Hepatic stellate cell (primary cell): ENCODE data around the gene RPUSD4.
"Not testable (repeated sequence)": the region's sequence is repeated elsewhere in the genome, so short reads cannot be mapped to it uniquely, and the experiment has no call there.

Source experiments
- DNase-seq: peaks from one replicate; pipeline ENCODE4 v3.0.0; 2011; ENCODE audit warnings: low spot score

Gene RPUSD4, protein sequence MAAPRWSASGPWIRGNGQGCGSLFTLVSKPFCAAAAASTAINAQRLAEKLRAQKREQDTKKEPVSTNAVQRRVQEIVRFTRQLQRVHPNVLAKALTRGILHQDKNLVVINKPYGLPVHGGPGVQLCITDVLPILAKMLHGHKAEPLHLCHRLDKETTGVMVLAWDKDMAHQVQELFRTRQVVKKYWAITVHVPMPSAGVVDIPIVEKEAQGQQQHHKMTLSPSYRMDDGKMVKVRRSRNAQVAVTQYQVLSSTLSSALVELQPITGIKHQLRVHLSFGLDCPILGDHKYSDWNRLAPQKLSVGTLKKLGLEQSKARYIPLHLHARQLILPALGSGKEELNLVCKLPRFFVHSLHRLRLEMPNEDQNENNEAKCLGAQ

DNA sequence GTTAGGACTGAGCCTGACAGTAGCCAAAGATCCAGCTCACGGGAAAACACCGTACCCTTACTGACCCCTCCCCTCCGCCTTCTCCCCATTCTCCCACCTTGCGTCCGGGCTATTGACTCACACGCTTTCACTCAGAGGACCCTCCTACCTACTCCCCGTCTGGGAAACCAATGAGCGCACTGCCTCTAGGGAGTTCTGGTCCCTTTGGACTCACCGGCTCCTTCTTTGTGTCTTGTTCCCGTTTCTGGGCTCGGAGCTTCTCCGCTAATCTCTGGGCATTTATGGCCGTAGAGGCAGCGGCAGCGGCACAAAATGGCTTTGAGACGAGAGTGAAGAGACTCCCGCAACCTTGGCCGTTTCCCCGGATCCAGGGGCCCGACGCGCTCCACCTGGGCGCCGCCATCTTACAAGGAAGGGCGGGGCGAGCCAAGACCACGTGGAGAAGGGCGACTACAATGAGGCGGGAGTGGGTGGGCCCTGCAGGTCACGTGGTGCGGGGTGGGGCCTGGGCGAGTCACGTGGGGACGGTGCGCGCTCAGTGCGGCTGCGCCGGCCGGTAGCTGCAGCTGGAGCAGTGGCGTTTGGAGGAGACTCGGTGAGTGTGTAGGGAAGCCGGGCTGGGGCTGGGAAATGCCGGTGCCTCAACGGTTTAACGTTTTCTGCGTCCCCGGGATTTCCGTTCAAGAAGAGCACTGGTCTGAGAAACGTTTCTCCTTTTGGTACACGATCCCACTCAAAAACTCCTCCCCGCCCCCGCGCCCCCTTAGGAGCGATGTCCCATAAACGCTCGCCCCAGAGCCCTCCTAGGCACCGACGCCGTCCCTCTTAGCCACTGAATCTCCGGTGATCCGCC, at the start of gene RPUSD4, which contains the start of gene FAM118B:
Gene RPUSD4, minus strand, starts transcription at position 415 of the 853 bp plus-strand sequence. Its CDS starts 12 bp downstream, at position 403.
Gene FAM118B, plus strand, starts transcription at position 547 of the 853 bp plus-strand sequence. CDS start 23,220 bp downstream, outside the sequence.
- peak; percentile 99 for DNase-seq

DNA sequence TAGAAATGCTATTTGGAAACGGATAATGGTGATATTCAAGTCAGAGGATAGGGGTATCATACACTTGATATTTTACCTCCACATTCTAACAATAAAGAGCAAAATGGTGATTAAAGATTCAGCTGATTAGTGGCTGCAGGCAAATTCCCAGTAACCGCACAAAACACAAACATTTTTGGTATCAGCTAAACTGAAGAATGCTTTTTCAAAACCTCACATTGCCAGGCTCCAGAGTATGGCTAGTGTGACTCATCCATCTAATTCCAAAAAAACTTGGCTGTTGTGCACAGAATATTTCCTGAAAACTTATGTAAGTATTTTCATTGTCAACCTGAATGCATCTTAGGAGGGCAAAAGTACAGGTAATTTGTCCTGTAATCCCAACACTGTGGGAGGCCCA, 46.3 kb upstream of the RPUSD4 start:
- DNase-seq = peak; percentile 42

DNA sequence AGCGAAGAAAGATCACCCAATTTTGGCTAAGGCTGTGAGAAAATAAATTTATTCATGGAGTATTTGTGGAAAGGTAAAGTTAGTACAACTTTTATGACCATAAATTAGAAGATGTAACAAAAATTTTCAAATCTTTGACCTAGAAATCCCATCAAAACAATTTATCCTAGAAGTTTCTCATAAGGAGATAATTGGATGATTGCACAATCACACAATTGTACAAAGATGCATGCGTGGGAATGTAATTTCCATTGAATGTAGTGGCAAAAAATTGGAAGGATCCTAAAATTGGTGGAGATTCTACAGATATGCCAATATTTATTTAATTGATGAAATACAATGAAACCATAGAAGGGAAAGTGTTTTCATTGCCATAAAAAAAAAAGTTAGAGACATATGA, 45.7 kb upstream of the RPUSD4 start:
- no peak for DNase-seq

DNA sequence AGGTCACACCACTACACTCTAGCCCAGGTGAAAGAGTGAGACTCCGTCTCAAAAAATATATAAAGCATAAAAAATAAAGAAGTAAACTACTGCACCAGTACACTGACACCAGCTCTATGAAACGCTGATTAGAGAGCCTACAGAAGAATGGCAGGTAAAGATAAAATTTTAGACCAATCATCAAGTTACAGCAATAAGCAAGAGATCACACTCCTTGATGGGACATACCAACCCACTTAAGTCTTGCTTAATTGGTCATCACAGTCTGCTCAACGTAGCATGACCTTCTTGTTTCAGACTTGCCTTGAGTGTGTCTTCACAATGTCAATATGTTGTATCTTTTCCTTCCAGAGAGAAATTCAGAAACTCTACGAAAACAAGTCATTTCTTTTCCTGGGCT, 44.8 kb upstream of the RPUSD4 start:
- DNase-seq = no peak

DNA sequence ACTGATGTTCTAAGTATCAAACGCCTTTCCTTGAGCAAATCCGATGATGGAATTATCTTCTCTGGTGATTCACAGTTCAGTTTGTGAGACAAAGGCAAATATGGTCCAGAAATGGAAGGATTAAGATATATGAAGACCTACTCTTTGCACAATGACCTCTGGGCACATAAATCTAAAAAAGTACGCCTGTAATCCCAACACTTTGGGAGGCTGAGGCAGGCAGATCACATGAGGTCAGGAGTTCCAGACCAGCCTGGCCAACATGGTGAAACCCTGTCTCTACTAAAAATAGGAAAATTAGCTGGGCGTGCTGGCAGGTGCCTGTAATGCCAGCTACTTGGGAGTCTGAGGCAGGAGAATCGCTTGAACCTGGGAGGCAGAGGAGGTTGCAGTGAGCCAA, 44.1 kb upstream of the RPUSD4 start:
- DNase-seq = not testable (repeated sequence)

DNA sequence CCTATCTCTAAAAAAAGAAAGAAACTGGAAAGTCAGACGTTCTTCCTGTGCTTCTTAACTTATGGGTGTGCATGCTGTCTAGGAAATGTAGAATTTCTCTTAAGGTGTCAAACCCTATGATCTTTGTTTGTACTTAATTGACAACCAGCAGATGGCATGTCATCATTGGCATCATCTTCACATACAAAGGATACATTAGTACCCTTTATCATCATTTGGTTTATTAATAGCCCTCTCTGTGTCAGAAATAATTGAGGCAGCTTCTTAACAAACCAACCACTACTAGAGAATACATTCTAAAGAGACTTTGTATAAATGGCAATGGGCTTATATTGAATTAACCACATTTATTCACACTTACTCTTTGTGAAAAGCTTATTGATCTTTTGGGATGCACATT, 43.4 kb upstream of the RPUSD4 start:
- no peak for DNase-seq

DNA sequence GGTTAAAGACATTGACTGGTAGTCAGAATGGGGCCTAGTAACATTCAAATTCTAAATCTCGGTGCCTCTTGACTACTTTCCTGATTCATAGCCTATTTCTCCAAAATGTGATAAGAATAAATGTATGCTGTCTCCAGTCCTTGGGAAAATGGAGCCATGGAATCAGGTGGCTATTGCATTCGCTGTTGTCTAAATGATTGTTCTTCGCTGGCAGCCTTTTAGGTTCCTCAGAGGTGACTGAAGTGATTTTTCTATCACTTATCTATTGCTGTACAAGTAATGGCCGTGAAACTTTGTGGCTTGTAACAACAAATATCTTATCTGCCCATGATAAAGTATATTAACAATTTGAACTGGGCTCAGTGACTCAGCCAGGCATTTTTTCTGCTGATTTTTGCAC, 41.8 kb upstream of the RPUSD4 start:
- no peak for DNase-seq

DNA sequence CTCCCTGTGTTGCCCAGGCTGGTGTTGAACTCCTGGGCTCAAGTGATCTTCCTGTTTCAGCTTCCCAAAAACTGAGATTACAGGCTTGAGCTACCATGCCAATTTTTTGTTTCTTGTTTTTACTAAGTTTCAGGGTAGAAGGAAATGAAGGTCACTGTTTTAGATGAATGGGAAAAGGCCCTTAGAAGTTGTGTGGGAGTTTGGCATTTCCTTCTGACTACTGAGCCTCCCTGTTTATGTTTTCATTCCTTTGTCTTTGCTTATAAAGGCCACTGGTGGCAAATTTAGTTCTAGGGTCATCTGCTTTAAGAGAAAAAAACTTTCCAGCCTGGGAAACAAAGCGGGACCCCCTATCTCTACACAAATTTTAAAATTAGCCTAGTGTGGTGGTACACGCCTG, 35.2 kb upstream of the RPUSD4 start:
- peak; percentile 27 for DNase-seq

DNA sequence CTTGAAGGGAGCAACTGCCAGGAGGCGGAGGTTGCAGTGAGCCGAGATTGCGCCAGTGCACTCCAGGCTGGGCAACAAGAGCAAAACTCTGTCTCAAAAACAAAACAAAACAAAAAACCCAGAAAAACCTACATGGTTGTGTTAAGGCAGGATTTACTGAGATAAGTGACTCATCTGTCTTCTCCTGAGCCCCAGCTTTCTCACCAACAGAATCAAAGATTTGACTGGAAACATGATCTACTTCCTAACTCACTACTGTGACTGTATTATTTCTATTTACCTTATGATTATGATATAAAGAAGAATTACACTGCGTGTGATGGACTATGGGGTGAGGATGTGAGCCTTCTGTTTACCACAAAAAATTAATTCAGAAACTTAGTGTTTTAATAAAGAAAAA, 21.9 kb upstream of the RPUSD4 start:
- no peak for DNase-seq

DNA sequence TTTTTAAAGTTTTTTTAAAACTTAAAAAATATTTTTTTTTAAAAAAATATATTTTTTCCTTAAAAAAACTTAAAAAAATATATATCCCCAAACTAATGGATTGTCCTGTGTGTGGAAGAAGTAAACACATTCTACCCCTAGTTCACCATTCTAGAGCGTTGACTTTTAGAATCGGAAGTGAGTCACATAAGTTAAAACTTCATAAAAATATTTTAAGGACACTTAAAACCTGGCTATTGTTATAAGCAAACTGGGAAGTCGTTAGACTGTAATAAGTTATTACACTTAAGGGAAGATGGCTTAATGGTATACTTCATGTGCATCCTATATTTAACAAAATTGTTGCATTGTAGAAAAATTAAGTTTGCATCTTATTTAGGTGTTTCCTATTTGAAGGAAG, 21.2 kb upstream of the RPUSD4 start:
- DNase-seq = no peak

DNA sequence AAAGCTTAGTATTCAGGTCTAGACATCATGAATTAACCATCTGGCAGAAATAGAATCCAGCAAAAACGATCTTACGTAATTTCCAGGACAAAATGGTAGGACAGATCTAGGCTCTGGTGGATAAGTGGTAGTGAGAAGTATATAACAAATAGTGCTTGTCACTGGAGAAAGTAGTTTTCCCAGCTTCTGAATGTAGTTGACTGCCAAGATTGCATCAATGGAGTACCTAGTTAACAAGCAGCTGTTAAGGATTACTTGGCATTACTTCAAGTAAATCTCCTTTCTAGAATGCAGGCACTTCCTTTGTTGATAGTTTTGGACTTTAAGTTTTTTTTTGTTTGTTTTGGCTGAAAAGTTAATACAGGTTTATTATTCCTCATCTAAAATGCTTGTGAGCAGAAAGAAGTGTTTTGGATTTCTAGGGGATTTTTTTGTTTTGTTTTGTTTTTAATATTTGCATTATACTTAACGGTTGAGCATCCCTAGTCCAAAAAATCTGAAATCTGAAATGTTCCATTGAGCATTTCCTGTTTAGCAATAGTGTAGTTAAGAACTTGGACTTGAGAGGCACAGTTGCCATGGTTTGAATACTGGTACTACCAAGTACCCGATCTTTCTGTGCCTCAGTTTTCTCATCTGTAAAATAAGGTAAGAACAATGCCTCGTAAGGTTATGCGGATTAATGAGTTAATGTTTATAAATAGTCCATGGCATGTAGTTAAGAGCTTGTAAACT, 20.4 kb upstream of the RPUSD4 start:
- no peak for DNase-seq

DNA sequence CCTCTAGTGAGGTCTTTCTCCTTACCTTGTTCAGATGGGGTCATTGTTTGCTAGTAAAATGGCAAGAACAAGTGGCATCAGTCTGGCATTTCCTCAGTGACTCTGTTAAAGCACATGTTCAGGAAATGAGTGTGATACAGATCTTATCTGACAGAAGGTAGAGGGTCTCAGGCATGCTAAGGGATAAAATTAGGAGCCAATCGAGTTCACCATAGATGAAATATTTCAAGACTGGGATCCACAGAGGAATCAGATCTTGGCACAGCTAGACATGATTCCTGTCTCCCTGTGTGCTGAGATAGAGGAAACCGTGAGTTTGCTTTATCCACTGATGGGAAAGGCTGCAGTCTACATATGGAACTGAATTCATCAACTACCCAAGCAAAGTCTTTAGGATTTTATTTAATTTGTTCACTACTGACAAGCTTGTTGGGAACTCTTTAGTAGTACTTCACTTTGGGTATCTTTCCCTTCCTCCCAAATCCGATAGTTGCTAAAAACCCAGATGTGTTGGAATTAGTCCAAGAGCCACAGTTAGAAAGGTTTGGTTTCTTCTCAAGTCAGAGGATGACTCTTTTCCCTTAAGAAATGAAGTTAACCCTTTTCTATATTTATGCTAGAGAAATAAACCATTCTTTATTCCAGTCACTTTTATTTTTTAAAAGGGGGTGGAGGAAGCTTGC, 18.5 kb upstream of the RPUSD4 start:
- DNase-seq = no peak

DNA sequence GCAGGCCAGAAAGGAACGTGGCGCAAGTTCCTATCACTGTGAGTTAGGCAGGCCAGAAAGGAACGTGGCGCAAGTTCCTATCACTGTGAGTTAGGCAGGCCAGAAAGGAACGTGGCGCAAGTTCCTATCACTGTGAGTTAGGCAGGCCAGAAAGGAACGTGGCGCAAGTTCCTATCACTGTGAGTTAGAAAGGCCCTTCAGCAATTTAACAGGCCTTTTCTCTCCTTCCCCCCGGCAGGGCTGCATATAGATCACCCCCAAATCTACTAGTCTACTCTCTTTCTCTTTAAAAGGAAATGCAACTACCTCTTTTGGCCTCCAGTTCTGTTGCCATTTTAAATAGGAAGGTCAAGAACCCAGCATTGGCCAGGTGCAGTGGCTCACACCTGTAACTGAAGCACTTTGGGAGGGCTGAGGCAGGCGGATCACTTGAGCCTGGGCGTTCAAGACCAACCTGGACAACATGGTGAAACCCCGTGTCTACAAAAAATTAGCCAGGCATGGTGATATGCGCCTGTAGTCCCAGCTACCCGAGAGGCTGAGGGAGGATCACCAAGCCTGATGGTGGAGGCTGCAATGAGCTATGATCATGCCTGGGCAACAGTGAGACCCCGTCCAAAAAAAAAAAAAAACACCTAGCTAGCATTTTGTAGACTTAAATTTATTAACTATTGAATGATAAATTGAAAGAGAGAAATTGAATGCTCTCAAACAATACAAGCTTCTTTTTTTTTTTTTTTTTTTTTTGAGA, 15.1 kb upstream of the RPUSD4 start:
- no peak for DNase-seq

DNA sequence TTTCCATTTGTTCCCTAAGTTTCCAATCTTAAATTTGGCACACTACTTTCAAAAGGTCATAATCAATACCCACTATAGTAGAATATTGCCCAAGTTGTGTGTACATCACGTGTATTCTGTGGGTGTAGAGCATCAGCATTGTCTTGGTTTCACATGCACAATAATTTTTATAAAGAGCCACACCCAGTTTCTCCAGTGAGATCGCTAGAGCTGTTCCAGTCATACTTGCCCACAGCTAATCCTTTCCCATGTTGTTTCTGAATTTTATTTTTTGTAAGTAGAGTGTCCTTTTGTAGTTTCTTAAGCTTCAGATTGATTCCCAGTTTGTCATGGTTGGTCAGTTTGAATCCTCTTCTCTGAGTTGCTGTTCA, 13.8 kb upstream of the RPUSD4 start:
- no peak for DNase-seq

DNA sequence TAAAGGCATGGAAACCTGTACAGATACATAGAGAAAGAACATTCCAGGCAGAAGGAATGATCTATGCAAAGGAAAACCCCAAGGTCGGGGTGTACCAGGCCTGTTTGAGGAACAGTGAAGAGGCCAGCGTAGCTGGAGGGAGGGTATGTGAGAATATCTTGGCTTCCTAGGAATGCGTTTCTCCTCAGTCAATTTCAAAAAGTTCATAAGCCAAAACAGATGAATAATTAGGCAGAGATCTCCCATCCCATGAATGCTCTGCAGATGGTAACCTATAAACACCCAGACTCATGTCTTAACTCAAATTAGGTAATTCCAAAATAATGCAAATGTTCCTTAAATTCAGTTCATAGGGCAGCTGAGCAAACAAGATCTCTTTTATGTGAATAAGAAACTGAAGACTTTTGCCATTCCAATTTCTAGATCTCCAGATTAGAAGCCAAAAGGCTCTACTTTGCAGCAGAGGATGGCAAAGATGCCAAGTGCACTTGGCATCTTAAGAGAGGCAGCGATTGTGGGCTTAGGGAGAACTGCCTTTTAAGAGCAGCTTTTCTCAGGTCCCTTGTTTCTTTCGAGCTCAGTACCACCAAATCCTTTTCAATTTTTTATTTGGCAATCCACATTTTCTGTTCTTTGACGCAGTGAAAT, 13.3 kb upstream of the RPUSD4 start:
- DNase-seq = no peak

DNA sequence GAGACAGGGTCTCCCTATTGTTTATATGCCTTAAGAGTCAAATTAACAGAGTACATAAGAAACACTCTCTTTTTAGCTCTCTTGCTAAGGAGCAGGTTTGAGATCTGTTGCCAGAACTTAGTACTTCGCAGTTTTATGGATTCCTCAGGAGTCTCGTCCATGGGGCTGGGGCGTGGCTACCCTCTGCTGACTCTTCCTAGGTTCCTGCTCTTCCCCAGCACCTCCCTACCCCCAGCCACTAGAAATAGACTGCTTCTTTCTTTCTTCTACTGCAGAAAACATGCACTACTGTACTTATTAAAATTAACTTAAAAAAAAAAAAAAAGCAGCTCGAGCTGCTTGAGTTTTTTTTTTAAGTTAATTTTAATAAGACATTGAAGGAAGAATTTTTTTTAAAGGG, 8.1 kb upstream of the RPUSD4 start:
- DNase-seq = no peak

DNA sequence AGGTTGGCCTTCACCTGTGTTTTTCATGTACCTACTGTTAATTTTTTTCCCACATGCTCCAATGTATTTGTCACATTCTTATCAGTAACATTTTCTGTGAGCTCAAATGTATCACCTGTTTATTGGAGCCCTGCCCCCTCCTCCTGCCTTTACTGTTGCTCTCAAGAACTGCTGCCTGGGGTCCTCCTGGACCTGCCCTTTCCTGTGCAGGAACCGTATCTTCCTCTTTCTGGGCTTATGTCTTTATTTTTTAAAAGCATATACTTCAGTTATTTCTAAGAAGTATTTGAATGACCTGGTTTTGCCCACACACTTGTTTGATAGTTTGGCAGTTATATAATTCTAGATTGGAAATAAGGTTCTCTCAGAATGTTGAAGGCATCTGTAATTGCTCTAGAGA, 6.0 kb upstream of the RPUSD4 start:
- no peak for DNase-seq

DNA sequence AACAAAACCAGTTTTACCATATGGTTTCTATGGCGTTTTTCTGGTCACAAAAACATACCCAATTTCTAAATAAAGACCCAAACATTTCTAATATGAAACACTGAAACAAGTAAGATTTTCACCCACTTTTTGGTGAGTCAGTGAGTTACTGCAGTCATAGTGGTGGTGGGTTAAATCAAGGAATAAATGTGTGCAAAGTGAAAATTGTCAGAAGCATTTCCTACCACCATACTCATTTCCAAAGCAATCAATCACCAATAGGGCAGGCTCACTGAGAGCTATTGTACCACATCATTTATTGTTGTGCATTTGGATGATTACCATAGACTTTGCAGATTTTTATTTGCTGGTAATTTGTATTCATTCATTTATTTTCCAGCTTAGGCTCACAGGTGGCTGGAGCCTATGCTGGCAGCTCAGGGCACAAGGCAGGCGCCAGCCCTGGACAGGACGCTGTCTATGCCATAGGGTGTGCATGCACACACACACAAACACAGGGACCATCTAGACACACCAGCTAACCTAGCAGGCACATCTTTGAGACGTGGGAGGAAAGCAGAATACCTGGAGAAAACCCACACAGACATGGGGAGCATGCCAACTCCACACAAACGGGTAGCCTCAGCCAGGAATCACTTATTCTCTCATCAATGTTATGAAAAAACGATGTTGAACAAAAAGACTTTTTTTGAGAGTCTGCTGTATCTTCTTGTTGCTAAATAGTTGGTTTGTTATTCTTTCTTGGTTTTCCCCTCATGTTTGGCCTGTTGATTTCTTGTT, 5.3 kb upstream of the RPUSD4 start:
- DNase-seq = no peak

DNA sequence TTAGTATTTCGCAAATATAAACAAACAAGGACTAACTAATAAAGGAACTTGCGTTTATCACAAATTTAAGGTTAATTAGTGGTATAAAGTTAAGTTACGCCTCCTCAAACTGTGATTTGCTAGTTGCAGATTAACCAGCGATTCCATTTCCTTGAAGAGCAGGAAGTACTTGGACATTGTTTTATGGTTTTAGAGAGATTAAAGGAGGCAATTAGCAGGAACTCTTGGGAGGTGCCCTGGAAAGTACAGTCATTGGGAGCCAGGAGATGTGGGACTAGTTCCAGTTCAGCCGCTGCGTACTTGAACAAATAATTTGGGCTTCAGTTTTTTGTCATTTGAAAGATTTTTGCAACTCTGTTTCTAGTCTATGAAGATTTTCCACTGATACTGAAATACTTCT, 3.4 kb upstream of the RPUSD4 start:
- no peak for DNase-seq

DNA sequence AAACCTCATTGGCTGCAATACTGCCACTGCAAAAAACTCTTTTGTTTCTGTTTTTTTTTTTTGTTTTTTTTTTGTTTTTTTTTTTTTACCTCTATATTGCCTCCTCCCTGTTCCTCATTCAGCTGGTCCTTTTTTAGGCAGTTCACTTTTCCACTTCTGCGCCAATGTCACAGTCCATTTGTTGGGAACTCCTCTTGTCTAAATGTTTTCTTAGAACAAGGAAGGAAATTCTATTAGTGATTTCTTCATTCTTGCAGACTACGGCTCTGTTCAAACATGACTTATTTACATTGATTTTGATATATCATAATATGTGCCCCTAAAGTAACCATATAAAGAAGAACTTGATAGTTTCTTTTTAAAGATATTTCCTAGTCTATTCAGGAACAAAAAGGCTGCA, 3.0 kb upstream of the RPUSD4 start:
- no peak for DNase-seq
